IPS DF 6.9 (cell line): ENCODE measurements around the gene BANF1.
"Not testable (repeated sequence)": the region's sequence is repeated elsewhere in the genome, so short reads cannot be mapped to it uniquely, and the experiment has no call there.

Experiments used
- DNase-seq: peaks from one replicate; pipeline ENCODE4 v3.0.0-alpha.2; 2013; ENCODE audit warnings: low read depth, low spot score
- H3K27ac ChIP-seq: one replicate; pipeline ENCODE4 v1.5.1; 2013; ENCODE audit warnings: low read length, control low read depth
- H3K27me3 ChIP-seq: 2 replicates; pipeline ENCODE4 v1.6.1; 2013; ENCODE audit warnings: mild to moderate bottlenecking, low read length; ENCODE audit not compliant: control insufficient read depth, insufficient read depth
- H3K36me3 ChIP-seq: 2 replicates; pipeline ENCODE4 v1.6.1; 2013; ENCODE audit warnings: low read length; ENCODE audit not compliant: control insufficient read depth, insufficient read depth
- H3K4me1 ChIP-seq: 2 replicates; pipeline ENCODE4 v1.6.1; 2013; ENCODE audit warnings: low read length; ENCODE audit not compliant: control insufficient read depth, insufficient read depth
- H3K4me3 ChIP-seq: 2 replicates; pipeline ENCODE4 v1.5.1; 2013; ENCODE audit warnings: mild to moderate bottlenecking, low read length
- H3K9me3 ChIP-seq: 2 replicates; pipeline ENCODE4 v1.6.1; 2013; ENCODE audit warnings: low read length, inconsistent platforms; ENCODE audit not compliant: control insufficient read depth, insufficient read depth
- WGBS: extraction: QIAGEN DNeasy Blood & Tissue Kit; methylation state at CpG from one replicate; pipeline ENCODE4 v1.1.7; 2013; ENCODE audit warnings: mixed read lengths, missing lambda C conversion rate; ENCODE audit not compliant: insufficient read length, insufficient coverage; 5-methylcytosine and 5-hydroxymethylcytosine counted together

BANF1 gene

GRCh38 chr11:65997286-65997685 lies 5.0 kb upstream of the BANF1 start:
- WGBS: no CpG with 5 or more reads among the region's 2 CpGs
- no peak overlapping the region for H3K27ac ChIP-seq
- H3K9me3 ChIP-seq: no peaks in the 10 kb centered on the region
- H3K4me3 ChIP-seq: no peak overlapping the region
- H3K4me1 ChIP-seq: no peaks in the 10 kb centered on the region
- peaks cover 24% of the 10 kb centered on the region; the same call in 1 of the 2 replicates for H3K36me3 ChIP-seq
- DNase-seq: no peak
- no peaks in the 10 kb centered on the region for H3K27me3 ChIP-seq

- H3K4me1 ChIP-seq: no peaks in the 10 kb centered on the region
- no peaks in the 10 kb centered on the region for H3K9me3 ChIP-seq
- H3K4me3 ChIP-seq: peak overlapping the region; percentile 94
- no peak overlapping the region for H3K27ac ChIP-seq
- no peaks in the 10 kb centered on the region for H3K27me3 ChIP-seq
- DNase-seq: no peak
- peaks cover 24% of the 10 kb centered on the region; the same call in 1 of the 2 replicates for H3K36me3 ChIP-seq
- WGBS: no CpG with 5 or more reads among the region's 40 CpGs
Observed at GRCh38 chr11:66002648-66003225, 434 bp downstream of the BANF1 start.

- Histone ChIP-seq H3K36me3 (peaks cover 20% of the 10 kb centered on the region; the same call in 1 of the 2 replicates), H3K9me3 (no peaks in the 10 kb centered on the region), H3K4me1 (no peaks in the 10 kb centered on the region), H3K27me3 (no peaks in the 10 kb centered on the region), H3K4me3 (peak overlapping the region; percentile 94; the same call in 1 of the 2 replicates), H3K27ac (no peak overlapping the region)
- no CpG with 5 or more reads among the region's 6 CpGs for WGBS
- no peak for DNase-seq
Observed at GRCh38 chr11:66003291-66003690, 988 bp downstream of the BANF1 start.

GRCh38 chr11:66004186-66004585 lies 1.9 kb downstream of the BANF1 start:
- no peaks in the 10 kb centered on the region for H3K9me3 ChIP-seq
- H3K4me3 ChIP-seq: no peak overlapping the region
- peaks cover 14% of the 10 kb centered on the region; the same call in 1 of the 2 replicates for H3K36me3 ChIP-seq
- no peak for DNase-seq
- WGBS: no CpG with 5 or more reads among the region's 4 CpGs
- no peaks in the 10 kb centered on the region for H3K27me3 ChIP-seq
- H3K4me1 ChIP-seq: no peaks in the 10 kb centered on the region
- no peak overlapping the region for H3K27ac ChIP-seq

GRCh38 chr11:66006134-66006890 lies 4.0 kb downstream of the BANF1 start:
- H3K27ac ChIP-seq: no peak overlapping the region

GRCh38 chr11:66006891-66007176 lies 4.5 kb downstream of the BANF1 start:
- no peak overlapping the region for H3K4me3 ChIP-seq
- no peaks in the 10 kb centered on the region for H3K9me3 ChIP-seq
- H3K27me3 ChIP-seq: peaks cover 5% of the 10 kb centered on the region
- no CpG with 5 or more reads among the region's 4 CpGs for WGBS
- no peak for DNase-seq
- H3K36me3 ChIP-seq: peaks cover 6% of the 10 kb centered on the region; the same call in 1 of the 2 replicates
- H3K4me1 ChIP-seq: no peaks in the 10 kb centered on the region; the same call in 1 of the 2 replicates
- no peak overlapping the region for H3K27ac ChIP-seq

More at GRCh38 chr11:66006134-66006890, 4.0 kb downstream of the BANF1 start:
- WGBS: no CpG with 5 or more reads among the region's 13 CpGs
- Histone ChIP-seq H3K9me3 (no peaks in the 10 kb centered on the region), H3K4me3 (no peak overlapping the region), H3K27me3 (peaks cover 1% of the 10 kb centered on the region; the same call in 1 of the 2 replicates), H3K4me1 (no peaks in the 10 kb centered on the region), H3K36me3 (peaks cover 6% of the 10 kb centered on the region; the same call in 1 of the 2 replicates)
- no peak for DNase-seq

- Histone ChIP-seq H3K9me3 (no peaks in the 10 kb centered on the region), H3K4me1 (no peaks in the 10 kb centered on the region; the same call in 1 of the 2 replicates), H3K4me3 (no peak overlapping the region), H3K27ac (no peak overlapping the region), H3K27me3 (peaks cover 5% of the 10 kb centered on the region), H3K36me3 (peaks cover 6% of the 10 kb centered on the region; the same call in 1 of the 2 replicates)
- no peak for DNase-seq
- WGBS: no CpG with 5 or more reads among the region's 5 CpGs
Observed at GRCh38 chr11:66007201-66007634, 4.9 kb downstream of the BANF1 start.

GRCh38 chr11:66008095-66008467 lies 5.8 kb downstream of the BANF1 start:
- Histone ChIP-seq H3K4me1 (no peaks in the 10 kb centered on the region; the same call in 1 of the 2 replicates), H3K27ac (no peak overlapping the region), H3K36me3 (peaks cover 6% of the 10 kb centered on the region; the same call in 1 of the 2 replicates), H3K27me3 (peaks cover 5% of the 10 kb centered on the region), H3K9me3 (no peaks in the 10 kb centered on the region), H3K4me3 (no peak overlapping the region)
- no peak for DNase-seq
- no CpG with 5 or more reads among the region's 2 CpGs for WGBS

- Histone ChIP-seq H3K27me3 (peaks cover 5% of the 10 kb centered on the region), H3K27ac (no peak overlapping the region), H3K9me3 (no peaks in the 10 kb centered on the region), H3K36me3 (peaks cover 6% of the 10 kb centered on the region; the same call in 1 of the 2 replicates), H3K4me3 (no peak overlapping the region), H3K4me1 (no peaks in the 10 kb centered on the region; the same call in 1 of the 2 replicates)
- no CpG with 5 or more reads among the region's 10 CpGs for WGBS
- no peak for DNase-seq
Observed at GRCh38 chr11:66008468-66009101, 6.3 kb downstream of the BANF1 start.

- H3K9me3 ChIP-seq, H3K27me3 ChIP-seq, DNase-seq, H3K4me1 ChIP-seq, H3K27ac ChIP-seq, H3K36me3 ChIP-seq, H3K4me3 ChIP-seq: not testable (repeated sequence)
- WGBS: no CpG with 5 or more reads among the region's 4 CpGs
Observed at GRCh38 chr11:66010036-66010435, 7.7 kb downstream of the BANF1 start.
